HEK293T (cell line): ENCODE data around the gene E2F3.

ENCODE experiments used
- CTCF ChIA-PET: fragments of 350-600 bp; formaldehyde crosslinking; extraction: SDS; loops from one replicate; lab custom pipeline; 2021; ENCODE audit warnings: antibody characterized with exemption, inconsistent platforms; lab: Yijun Ruan, JAX
- POLR2A ChIA-PET: fragments of 350-600 bp; formaldehyde crosslinking; extraction: SDS; loops from one replicate; lab custom pipeline; 2020; ENCODE audit warnings: antibody characterized with exemption, inconsistent platforms; lab: Yijun Ruan, JAX
- DNase-seq: peaks from one replicate; pipeline ENCODE4 v3.0.0; 2012; ENCODE audit warnings: mixed read lengths; ENCODE audit errors: extremely low spot score
- ARNT ChIP-seq: fragments of 450-650 bp; IDR thresholded peaks from 2 replicates; pipeline ENCODE4 v1.6.1; 2017; ENCODE audit warnings: mild to moderate bottlenecking
- BHLHE40 ChIP-seq: fragments of 450-650 bp; IDR thresholded peaks from 2 replicates; pipeline ENCODE4 v1.6.1; 2016; ENCODE audit warnings: mild to moderate bottlenecking, moderate library complexity, borderline replicate concordance
- CTBP1 ChIP-seq: fragments of 450-650 bp; IDR thresholded peaks from 2 replicates; pipeline ENCODE4 v1.6.1; 2016; ENCODE audit warnings: borderline replicate concordance
- ELF4 ChIP-seq: fragments of 450-650 bp; IDR thresholded peaks from 2 replicates; pipeline ENCODE4 v1.6.1; 2017; ENCODE audit warnings: antibody characterized with exemption
- FOXA1 ChIP-seq: fragments of 450-650 bp; IDR thresholded peaks from 2 replicates; pipeline ENCODE4 v1.6.1; 2016; ENCODE audit warnings: mild to moderate bottlenecking
- FOXK2 ChIP-seq: fragments of 450-650 bp; IDR thresholded peaks from 2 replicates; pipeline ENCODE4 v1.6.1; 2016; ENCODE audit warnings: mild to moderate bottlenecking
- FOXM1 ChIP-seq: fragments of 450-650 bp; IDR thresholded peaks from 2 replicates; pipeline ENCODE4 v1.6.1; 2017; ENCODE audit warnings: mild to moderate bottlenecking, borderline replicate concordance
- HDGF ChIP-seq: fragments of 450-650 bp; IDR thresholded peaks from 2 replicates; pipeline ENCODE4 v1.6.1; 2017; ENCODE audit warnings: antibody characterized with exemption, borderline replicate concordance
- L3MBTL2 ChIP-seq: fragments of 450-650 bp; conservative IDR thresholded peaks from 2 replicates; pipeline ENCODE4 v1.6.1; 2016; ENCODE audit warnings: mild to moderate bottlenecking
- LEF1 ChIP-seq: fragments of 450-650 bp; IDR thresholded peaks from 2 replicates; pipeline ENCODE4 v1.6.1; 2017; ENCODE audit warnings: mild to moderate bottlenecking, borderline replicate concordance
- NFRKB ChIP-seq: fragments of 450-650 bp; IDR thresholded peaks from 2 replicates; pipeline ENCODE4 v1.6.1; 2016; ENCODE audit warnings: mild to moderate bottlenecking, moderate library complexity
- SP1 ChIP-seq: fragments of 450-650 bp; IDR thresholded peaks from 2 replicates; pipeline ENCODE4 v1.6.1; 2017
- SUZ12 ChIP-seq: fragments of 450-650 bp; IDR thresholded peaks from 2 replicates; pipeline ENCODE4 v1.6.1; 2016; ENCODE audit warnings: mild to moderate bottlenecking
- TARDBP ChIP-seq: fragments of 450-650 bp; IDR thresholded peaks from 2 replicates; pipeline ENCODE4 v1.6.1; 2016
- ZNF384 ChIP-seq: fragments of 450-650 bp; IDR thresholded peaks from 2 replicates; pipeline ENCODE4 v1.6.1; 2016
- TF ChIP-seq, protein P1 (sequence below): fragments of 450-650 bp; IDR thresholded peaks from 2 replicates; pipeline ENCODE4 v1.6.1; 2016

Gene E2F3

DNA sequence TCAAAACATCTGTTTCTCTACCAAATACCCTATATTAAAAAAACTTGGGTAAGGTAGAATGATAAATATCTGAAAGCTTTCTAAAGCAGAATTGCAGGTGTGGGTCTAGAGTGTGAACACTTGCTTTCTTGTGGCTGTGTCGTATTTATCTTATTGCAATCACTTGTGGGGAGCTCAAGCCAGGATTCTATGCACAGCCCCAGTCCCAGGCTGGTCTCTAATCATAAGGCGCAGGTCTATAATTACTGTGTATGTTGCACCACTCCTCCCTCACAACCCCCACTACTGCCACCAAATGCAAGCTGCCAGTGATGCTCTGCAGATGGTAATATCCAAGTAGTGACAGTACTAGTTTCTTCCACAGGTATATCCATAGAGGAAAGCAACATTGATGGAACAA, 2.2 kb upstream of the E2F3 start:
- CTCF ChIA-PET: interaction anchor here (0.6 to 1.3 kb wide), 4 partner anchors 24 to 1192 kb away, joined by 3 to 6 read pairs (median 3); no protein-coding TSS in a partner anchor
- TF ChIP-seq FOXA1 (no peak), SP1 (no peak), TARDBP (no peak), ELF4 (no peak), ARNT (no peak), SUZ12 (no peak)
- TF ChIP-seq, protein P1, sequence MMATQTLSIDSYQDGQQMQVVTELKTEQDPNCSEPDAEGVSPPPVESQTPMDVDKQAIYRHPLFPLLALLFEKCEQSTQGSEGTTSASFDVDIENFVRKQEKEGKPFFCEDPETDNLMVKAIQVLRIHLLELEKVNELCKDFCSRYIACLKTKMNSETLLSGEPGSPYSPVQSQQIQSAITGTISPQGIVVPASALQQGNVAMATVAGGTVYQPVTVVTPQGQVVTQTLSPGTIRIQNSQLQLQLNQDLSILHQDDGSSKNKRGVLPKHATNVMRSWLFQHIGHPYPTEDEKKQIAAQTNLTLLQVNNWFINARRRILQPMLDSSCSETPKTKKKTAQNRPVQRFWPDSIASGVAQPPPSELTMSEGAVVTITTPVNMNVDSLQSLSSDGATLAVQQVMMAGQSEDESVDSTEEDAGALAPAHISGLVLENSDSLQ: no peak
- no peak for DNase-seq
- POLR2A ChIA-PET: interaction anchor here (1.9 kb wide), 1 partner anchor 97 kb away, joined by 6 read pairs; no protein-coding TSS in a partner anchor

DNA sequence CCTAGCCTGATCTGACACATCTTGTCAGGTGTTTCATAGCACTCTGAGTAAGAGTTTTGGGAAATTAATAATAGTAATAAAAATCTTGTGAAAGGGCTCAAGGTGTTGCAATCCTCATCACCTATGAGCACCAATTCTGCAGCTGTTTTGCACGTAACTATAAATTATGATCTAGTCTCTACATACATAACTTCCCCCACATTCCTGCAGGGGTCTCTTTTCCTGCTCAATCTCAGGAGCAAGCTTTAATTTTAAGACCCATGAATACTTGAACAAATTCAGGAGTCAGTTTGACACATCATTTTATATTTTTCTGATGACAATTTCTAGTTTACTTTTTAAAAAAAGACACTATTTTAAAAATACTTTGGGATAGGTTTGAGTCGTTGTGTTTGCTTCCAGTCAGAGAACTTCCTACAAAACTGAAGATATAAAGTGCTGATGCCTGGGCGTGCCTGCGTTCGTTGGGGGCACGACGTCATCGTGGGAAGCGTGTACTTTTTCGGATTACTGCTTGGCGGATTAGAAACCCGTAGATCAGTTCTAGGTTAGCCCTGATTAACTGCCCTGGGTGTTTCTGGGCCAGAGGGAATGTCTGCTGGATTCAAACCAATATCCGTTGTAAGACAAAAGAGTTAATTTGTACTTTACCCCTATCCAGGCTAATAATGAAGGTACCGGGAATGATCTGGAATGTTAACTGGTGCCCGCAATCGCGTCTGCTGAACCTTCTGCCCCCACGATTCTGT, 1.0 kb upstream of the E2F3 start:
- POLR2A ChIA-PET: interaction anchor here (0.5 to 1.9 kb wide), 8 partner anchors 9 to 277 kb away, joined by 3 to 11 read pairs (median 3); no protein-coding TSS in a partner anchor
- CTCF ChIA-PET: interaction anchor here (0.5 to 1.3 kb wide), 6 partner anchors 23 to 127 kb away, joined by 3 to 6 read pairs (median 4); no protein-coding TSS in a partner anchor
- DNase-seq: peak; percentile 32
- no peak for TF ChIP-seq LEF1
- 0 out of 2 replicates have a peak, but pooled peaks have one; percentile 77 for TF ChIP-seq L3MBTL2
- no peak for TF ChIP-seq BHLHE40
- 0 out of 2 replicates have a peak, but pooled peaks have one; percentile 13 for TF ChIP-seq CTBP1
- no peak for TF ChIP-seq ARNT
- TF ChIP-seq FOXK2: no peak
- no peak for TF ChIP-seq FOXA1
- TF ChIP-seq SP1: no peak
- TF ChIP-seq, protein P1: peak; percentile 52
- no peak for TF ChIP-seq TARDBP
- no peak for TF ChIP-seq NFRKB
- no peak for TF ChIP-seq SUZ12
- TF ChIP-seq FOXM1: no peak
- TF ChIP-seq ZNF384: no peak
- TF ChIP-seq ELF4: no peak
- TF ChIP-seq HDGF: no peak

DNA sequence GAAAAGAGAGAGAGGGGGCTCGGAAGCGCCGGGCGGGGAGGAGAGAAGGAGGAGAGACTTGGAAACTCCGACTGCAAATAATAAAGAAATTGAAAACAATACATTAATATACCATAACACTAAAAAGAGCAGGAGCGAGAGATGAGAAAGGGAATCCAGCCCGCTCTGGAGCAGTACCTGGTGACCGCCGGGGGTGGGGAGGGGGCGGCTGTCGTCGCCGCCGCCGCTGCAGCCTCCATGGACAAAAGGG, 338 bp downstream of the E2F3 start:
- CTCF ChIA-PET: no interaction called here
- no peak for DNase-seq
- TF ChIP-seq ELF4 (0 out of 2 replicates have a peak, but pooled peaks have one; percentile 4), ARNT (no peak), L3MBTL2 (no peak)
- POLR2A ChIA-PET: interaction anchor here (1.0 to 1.2 kb wide), 2 partner anchors 15 to 156 kb away, joined by 3 read pairs; no protein-coding TSS in a partner anchor

DNA sequence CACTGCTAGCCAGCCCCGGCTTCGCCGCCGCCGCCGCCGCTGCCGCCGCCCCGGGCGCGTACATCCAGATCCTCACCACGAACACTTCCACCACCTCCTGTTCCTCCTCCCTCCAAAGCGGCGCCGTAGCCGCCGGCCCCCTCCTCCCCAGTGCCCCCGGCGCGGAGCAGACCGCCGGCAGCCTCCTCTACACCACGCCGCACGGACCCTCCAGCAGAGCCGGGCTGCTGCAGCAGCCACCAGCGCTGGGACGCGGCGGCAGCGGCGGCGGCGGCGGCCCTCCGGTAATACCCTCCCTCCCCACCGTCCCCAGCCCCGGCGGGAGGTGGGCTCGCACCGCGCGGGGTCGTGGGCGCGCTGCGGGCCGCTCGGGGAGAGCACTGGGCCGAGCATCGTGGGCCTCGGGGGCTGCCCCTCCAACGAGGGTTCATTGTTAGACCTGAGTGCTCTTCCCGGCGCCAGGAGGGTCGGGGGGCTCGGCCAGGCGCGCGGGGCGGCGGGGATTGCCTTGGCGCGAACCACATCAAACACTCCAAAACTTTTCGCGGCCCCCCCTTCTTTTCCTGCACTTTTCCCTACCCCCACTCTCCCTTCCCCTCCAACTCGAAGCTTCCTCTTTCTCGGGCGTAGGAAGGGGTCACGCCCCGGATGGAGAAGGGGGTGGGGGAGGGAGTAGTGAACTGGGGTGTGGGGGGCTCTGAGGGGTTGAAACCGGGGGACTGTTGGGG, 827 bp downstream of the E2F3 start:
- POLR2A ChIA-PET: interaction anchor here (0.6 to 1.2 kb wide), 7 partner anchors 15 to 549 kb away, joined by 3 to 4 read pairs (median 3); no protein-coding TSS in a partner anchor
- TF ChIP-seq CTBP1 (no peak), ELF4 (no peak), ARNT (no peak), L3MBTL2 (no peak), NFRKB (no peak), FOXK2 (no peak), SUZ12 (no peak)
- DNase-seq: peak; percentile 22
- CTCF ChIA-PET: no interaction called here

DNA sequence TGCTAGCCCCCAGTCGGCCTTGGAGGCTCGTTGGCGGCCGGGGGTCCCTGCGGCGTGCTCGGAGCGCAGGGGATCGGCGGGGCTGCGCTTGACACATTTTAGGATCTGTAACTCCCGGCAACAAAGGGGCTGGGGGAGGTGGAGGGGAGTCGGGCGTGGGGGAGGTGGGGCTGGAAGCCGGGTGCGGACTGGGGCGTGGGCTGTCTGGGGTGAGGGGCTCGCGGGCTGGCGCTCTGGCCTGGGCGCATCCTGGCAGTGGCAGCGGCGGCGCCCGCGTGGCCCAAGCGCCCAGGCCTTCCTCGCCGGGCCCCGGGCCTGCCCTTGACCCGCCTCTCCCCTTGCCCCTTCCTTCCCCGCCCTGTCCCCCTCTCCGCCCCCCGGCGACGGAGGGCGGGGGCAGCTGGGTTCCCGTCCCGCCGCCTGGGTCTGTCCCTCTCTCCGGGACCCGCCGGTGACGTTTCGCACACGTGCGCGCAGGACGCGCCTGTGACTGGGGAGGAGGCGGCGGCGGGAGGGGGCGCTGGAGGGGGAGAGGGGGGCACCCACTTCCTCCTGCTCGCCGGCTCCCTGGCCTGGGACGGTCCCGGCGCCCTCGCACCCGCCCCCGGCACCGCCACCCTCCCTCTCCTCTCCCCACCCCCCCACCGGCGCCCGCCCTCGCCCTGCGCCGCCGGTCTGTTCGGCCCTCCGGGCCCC, 1.5 kb downstream of the E2F3 start:
- TF ChIP-seq BHLHE40: no peak
- TF ChIP-seq FOXK2: no peak
- TF ChIP-seq SP1: no peak
- TF ChIP-seq, protein P1: no peak
- TF ChIP-seq ELF4: no peak
- TF ChIP-seq L3MBTL2: no peak; the same call in 1 of the 2 replicates
- no peak for TF ChIP-seq ZNF384
- no peak for TF ChIP-seq SUZ12
- no peak for TF ChIP-seq LEF1
- peak; percentile 55 for DNase-seq
- ChIA-PET CTCF (interaction anchor here (1.0 to 1.7 kb wide), 2 partner anchors 21 to 61 kb away, joined by 3 to 4 read pairs; no protein-coding TSS in a partner anchor), POLR2A (interaction anchor here (0.6 to 1.2 kb wide), 5 partner anchors 35 to 550 kb away, joined by 3 to 4 read pairs (median 3); no protein-coding TSS in a partner anchor)
